Astrocyte (in vitro differentiated cells and primary cell): ENCODE results near the gene TMEM98.

Experiments
- CTCF ChIP-seq: IDR thresholded peaks from 2 replicates; pipeline ENCODE4 v1.5.1; 2011; ENCODE audit warnings: low read depth, mild to moderate bottlenecking, inconsistent platforms, low read length, moderate library complexity; ENCODE audit not compliant: insufficient read depth
- EZH2 ChIP-seq: IDR thresholded peaks from 2 replicates; pipeline ENCODE4 v1.6.1; 2012; ENCODE audit warnings: mild to moderate bottlenecking, low read length, inconsistent platforms; ENCODE audit not compliant: insufficient read depth

- TF ChIP-seq CTCF (no peak), EZH2 (no peak)
Measured at GRCh38 chr17:32917081-32917480, 10.9 kb upstream of the TMEM98 start.
